K562 (cell line): Measurements from ENCODE around the gene OTC. TPM values are rescaled to one million over a fixed set of nuclear protein-coding genes. Genes with fewer than 3 reads are reported as not detected.
A peak's percentile ranks its signal among the peaks of the same experiment; 100 is the strongest.

Experiments
- ATAC-seq: fragments of 200-7000 bp; cut with Tn5 transposase; 3 replicates; pipeline ENCODE4 v1.9.1; 2020; ENCODE audit warnings: moderate library complexity
- Bru-seq: library from RNA; stranded (reverse); fragments of 400-500 nt; gene quantifications from one replicate; lab custom pipeline; 2021; lab: Mats Ljungman, UMichigan
- BruChase-seq, 2 experiments: library from RNA; stranded (reverse); fragments of 400-500 nt; gene quantifications; one replicate each; lab custom pipeline; 2021; lab: Mats Ljungman, UMichigan
- BruUV-seq: library from RNA; stranded (reverse); fragments of 400-500 nt; replicated peaks from 2 replicates; lab custom pipeline; 2021; lab: Mats Ljungman, UMichigan
- CTCF ChIA-PET: fragments of 300-600 bp; formaldehyde crosslinking; extraction: SDS; loops from one replicate; lab custom pipeline; 2021; ENCODE audit warnings: low intra/inter-chr PET ratio; lab: Yijun Ruan, JAX
- POLR2A ChIA-PET: fragments of 300-600, 350-650 bp; sonication (Branson Sonifier 250); formaldehyde crosslinking; extraction: SDS; loops from one replicate; lab custom pipeline; 2021; ENCODE audit warnings: antibody characterized with exemption, inconsistent platforms; lab: Yijun Ruan, JAX
- DNase-seq, 4 experiments: peaks; one replicate each; pipeline versions ENCODE4 v3.0.0 to v3.0.0-alpha.2; 2011 to 2018; ENCODE audit warnings: low spot score in 3 of 4, mixed read lengths in 3 of 4; ENCODE audit errors: extremely low read depth in 1 of 4
- FAIRE-seq: peaks from 2 replicates; lab custom pipeline; 2011; peaks lifted over from hg19 to GRCh38; lab: Jason Lieb, UNC
- H2AFZ ChIP-seq: 2 replicates; pipeline ENCODE4 v1.6.0; 2011; ENCODE audit warnings: low read depth, low read length, control low read depth, inconsistent platforms
- H3K27ac ChIP-seq: fragments of 200-600 bp; 3 replicates; pipeline ENCODE4 v1.8.0; 2011; ENCODE audit warnings: low read depth, mild to moderate bottlenecking, control low read depth, inconsistent platforms, low read length, moderate library complexity, mixed read lengths; ENCODE audit errors: extremely low read depth
- H3K27me3 ChIP-seq, 2 experiments: fragments of 300-600 bp in 1 of 2; 2 replicates in 1 of 2; 3 replicates in 1 of 2; pipeline versions ENCODE4 v1.6.0 to v1.8.0; 2011; ENCODE audit warnings: inconsistent platforms in 2 of 2, low read length in 2 of 2, mild to moderate bottlenecking in 1 of 2, mixed read lengths in 1 of 2, moderate library complexity in 1 of 2; ENCODE audit not compliant: control insufficient read depth in 2 of 2, insufficient read depth in 2 of 2
- H3K36me3 ChIP-seq: fragments of 300-600 bp; 3 replicates; pipeline ENCODE4 v1.8.0; 2011; ENCODE audit warnings: mild to moderate bottlenecking, low read length, inconsistent platforms; ENCODE audit not compliant: control insufficient read depth, insufficient read depth
- H3K4me1 ChIP-seq, 2 experiments: fragments of 200-600 bp in 1 of 2; replicated peaks in 1 of 2; 2 replicates in 1 of 2; 3 replicates in 1 of 2; pipeline versions ENCODE4 v1.5.1 to v1.8.0; 2011; ENCODE audit warnings: inconsistent platforms in 2 of 2, low read length in 2 of 2, mild to moderate bottlenecking in 1 of 2, mixed read lengths in 1 of 2, moderate library complexity in 1 of 2; ENCODE audit not compliant: control insufficient read depth in 2 of 2, insufficient read depth in 2 of 2
- H3K4me2 ChIP-seq: 2 replicates; pipeline ENCODE4 v1.6.1; 2011; ENCODE audit warnings: low read length, control low read depth, inconsistent platforms, mixed read lengths; ENCODE audit not compliant: insufficient read depth
- H3K4me3 ChIP-seq: fragments of 200-600 bp; sonication (generic), shearing (Covaris generic); 2 replicates; pipeline ENCODE4 v1.5.1; 2016; ENCODE audit warnings: control low read depth, inconsistent platforms
- H3K79me2 ChIP-seq: fragments of 200-600 bp; 3 replicates; pipeline ENCODE4 v1.8.0; 2011; ENCODE audit warnings: low read length, inconsistent platforms; ENCODE audit not compliant: control insufficient read depth, insufficient read depth
- H3K9ac ChIP-seq, 2 experiments: 2 replicates each; pipeline versions ENCODE4 v1.6.0 to v1.6.1; 2011; ENCODE audit warnings: low read depth in 2 of 2, low read length in 2 of 2, control low read depth in 1 of 2, inconsistent platforms in 1 of 2, mild to moderate bottlenecking in 1 of 2, mixed read lengths in 1 of 2; ENCODE audit not compliant: insufficient read depth in 1 of 2
- H3K9me1 ChIP-seq: one replicate; pipeline ENCODE4 v1.6.0; 2011; ENCODE audit warnings: inconsistent platforms, mild to moderate bottlenecking, low read length, moderate library complexity; ENCODE audit not compliant: control insufficient read depth, insufficient read depth
- H3K9me3 ChIP-seq: replicated peaks from 2 replicates; pipeline ENCODE4 v1.5.1; 2011; ENCODE audit warnings: low read depth, low read length, inconsistent platforms; ENCODE audit not compliant: control insufficient read depth, insufficient read depth
- H4K20me1 ChIP-seq: replicated peaks from 2 replicates; pipeline ENCODE4 v1.6.1; 2011; ENCODE audit warnings: low read length, inconsistent platforms, mixed read lengths; ENCODE audit not compliant: control insufficient read depth, insufficient read depth
- ATF3 ChIP-seq, 2 experiments: fragments of 450-650 bp in 1 of 2; sonication (generic) in 1 of 2; formaldehyde crosslinking in 1 of 2; IDR thresholded peaks in 1 of 2; conservative IDR thresholded peaks in 1 of 2; 2 replicates each; pipeline versions ENCODE4 v1.6.1 to v1.8.1; 2016 to 2023; ENCODE audit warnings: mild to moderate bottlenecking in 2 of 2, moderate library complexity in 2 of 2, inconsistent platforms in 1 of 2, missing genetic modification reagents in 1 of 2
- HNRNPLL ChIP-seq: fragments of 200-400 bp; formaldehyde crosslinking; IDR thresholded peaks from 2 replicates; pipeline ENCODE4 v1.6.1; 2017; ENCODE audit warnings: low read length, low read depth, mild to moderate bottlenecking; ENCODE audit not compliant: poor library complexity, severe bottlenecking
- PHB2 ChIP-seq: fragments of 450-650 bp; IDR thresholded peaks from 2 replicates; pipeline ENCODE4 v1.6.1; 2017; ENCODE audit warnings: low read depth
- SNIP1 ChIP-seq: fragments of 450-650 bp; IDR thresholded peaks from 2 replicates; pipeline ENCODE4 v1.7.1; 2017; ENCODE audit warnings: low read depth, mild to moderate bottlenecking
- TGIF2 ChIP-seq: sonication (generic); formaldehyde crosslinking; IDR thresholded peaks from 2 replicates; pipeline ENCODE4 v1.8.1; 2022; ENCODE audit warnings: mild to moderate bottlenecking, missing genetic modification reagents, moderate library complexity
- ZNF830 ChIP-seq: fragments of 250-450 bp; sonication (Bioruptor Pico); IDR thresholded peaks from 2 replicates; pipeline ENCODE4 v1.5.0; 2021; ENCODE audit warnings: mild to moderate bottlenecking
- WGBS: fragments of 100-300 bp; shearing (Covaris generic); methylation state at CpG from one replicate; pipeline ENCODE4 v1.1.6; 2016; ENCODE audit warnings: low coverage, mixed read lengths; ENCODE audit not compliant: insufficient coverage; ENCODE audit errors: missing lambda C conversion rate; 5-methylcytosine and 5-hydroxymethylcytosine counted together
- in situ Hi-C: fragments of 300-500 bp; cut with MboI; formaldehyde crosslinking; loops from 4 replicates; pipeline ENCODE4 v1.15.0; 2018; ENCODE audit warnings: inconsistent platforms, mixed read lengths
- intact Hi-C: fragments of 100-400 bp; cut with micrococcal nuclease; formaldehyde crosslinking; loops from 2 replicates; pipeline ENCODE4 v1.14.2; 2022
- long read RNA-seq, 3 experiments: library from polyadenylated mRNA in 2 of 3; library from RNA in 1 of 3; unstranded in 2 of 3; stranded (forward) in 1 of 3; transcript quantifications; one replicate each; pipeline ENCODE4 v2.0.0, GENCODE V29; 2019 to 2022
- polyA minus RNA-seq, 3 experiments: library from RNA; depleted of rRNA, polyadenylated mRNA; stranded (reverse); fragments of >200 nt; gene quantifications; 2 replicates each; pipeline ENCODE4 v1.2.3, GENCODE V29; 2011
- polyA plus RNA-seq, 8 experiments: library from polyadenylated mRNA; depleted of rRNA in 4 of 8; stranded (reverse) in 5 of 8; unstranded in 3 of 8; fragments of >200 nt; fragmentation: Nextera tagmentation in 2 of 8; fragmentation: Illumina TruSeq in 1 of 8; extraction: Ambion mirVana in 2 of 8; extraction: Trizol in 1 of 8; gene quantifications; 2 replicates each; pipeline versions ENCODE4 v1.2.1 to v1.2.3, GENCODE V29; 2011 to 2014; ENCODE audit warnings: inconsistent platforms in 1 of 8, missing spikeins in 1 of 8
- total RNA-seq, 7 experiments: library from RNA; depleted of rRNA in 6 of 7; stranded (reverse); fragments of >200 nt in 6 of 7; fragmentation: Illumina TruSeq in 2 of 7; extraction: Trizol in 2 of 7; gene quantifications; 2 replicates each; pipeline versions ENCODE4 v1.2.1 to v1.2.3, GENCODE V29; 2011 to 2021; ENCODE audit warnings: low replicate concordance in 1 of 7
- TF ChIP-seq, protein P1 (sequence below): fragments of 250-450 bp; sonication (Bioruptor Pico); IDR thresholded peaks from 2 replicates; pipeline ENCODE4 v1.5.0; 2021; ENCODE audit warnings: mild to moderate bottlenecking, moderate library complexity

OTC gene
- not detected in 2 replicates for total RNA-seq (2011; cell fraction: chromatin; rRNA removed; ENCODE audit: low replicate concordance)
- total RNA-seq (2011; cell fraction: nucleolus; rRNA removed) = not detected in 2 replicates
- total RNA-seq (2011; cell fraction: nucleoplasm; rRNA removed) = not detected in 2 replicates
- total RNA-seq (2014; rRNA removed) (not detected in 2 replicates), total RNA-seq (2014; rRNA removed; fragmentation: Illumina TruSeq; extraction: Trizol) (not detected in 2 replicates), total RNA-seq (2015; rRNA removed; fragmentation: Illumina TruSeq; extraction: Trizol) (not detected in 2 replicates), total RNA-seq (2021) (not detected in 2 replicates), polyA plus RNA-seq (2011; rRNA removed) (not detected in 2 replicates), polyA plus RNA-seq (2014; fragmentation: Illumina TruSeq; extraction: Trizol) (not detected in 2 replicates), polyA plus RNA-seq (2014; fragmentation: Nextera tagmentation; extraction: Ambion mirVana) (not detected), polyA plus RNA-seq (2014; rRNA removed) (not detected in 2 replicates), polyA minus RNA-seq (2011; rRNA and poly(A)+ RNA removed) (not detected in 2 replicates), Bru-seq, nascent RNA (not detected), BruChase-seq, experiment 1, labeled RNA remaining after a 2-hour chase (percentile 9 among the genes with signal in this experiment), BruChase-seq, experiment 2, labeled RNA remaining after a 6-hour chase (not detected)
- polyA plus RNA-seq (2011; cell fraction: cytosol; rRNA removed) = not detected in 2 replicates
- not detected in 2 replicates for polyA plus RNA-seq (2011; cell fraction: nucleus; rRNA removed)
- not detected in 2 replicates for polyA plus RNA-seq (2012)
- polyA minus RNA-seq (2011; cell fraction: cytosol; rRNA and poly(A)+ RNA removed) = not detected in 2 replicates
- polyA minus RNA-seq (2011; cell fraction: nucleus; rRNA and poly(A)+ RNA removed) = not detected in 2 replicates
- long read RNA-seq, experiment 1 = 0 reads
- long read RNA-seq, experiment 2 = 0 reads
- long read RNA-seq, experiment 3 = 0 reads

GRCh38 chrX:38352362-38352761, at the start of gene OTC:
OTC (plus strand) TSS chrX:38352604; CDS start chrX:38352697, 93 bp downstream.
- Histone ChIP-seq H3K9me1 (no peaks in the 10 kb centered on the region), H3K79me2 (no peaks in the 10 kb centered on the region), H3K27ac (no peak within 1 kb of the TSS), H3K9me3 (no peaks in the 10 kb centered on the region), H3K4me2 (no peak within 1 kb of the TSS), H3K4me3 (no peak within 1 kb of the TSS), H3K36me3 (no peaks in the 10 kb centered on the region), H3K9ac (no peak within 1 kb of the TSS), H3K27me3 (no peaks in the 10 kb centered on the region), H3K4me1 (no peaks in the 10 kb centered on the region), H4K20me1 (no peaks in the 10 kb centered on the region), H2AFZ (no peak within 1 kb of the TSS)
- in situ Hi-C loops (no loop called here), intact Hi-C loops (no loop called here)
- no peak for DNase-seq
- 2% methylated on average over 4 of the region's 4 CpGs for WGBS
- POLR2A ChIA-PET = no interaction called here
- FAIRE-seq = no peak
- no peak for ATAC-seq
- CTCF ChIA-PET = no interaction called here
- BruUV-seq = no TSS peak
- no peak for TF ChIP-seq HNRNPLL
- TF ChIP-seq ATF3 (IDR thresholded peaks at IDR 0.05) = no peak
- no peak for TF ChIP-seq ATF3 (CRISPR knock-in tag; conservative IDR thresholded peaks at IDR 0.05)
- TF ChIP-seq ZNF830 = no peak
- TF ChIP-seq, protein P1, sequence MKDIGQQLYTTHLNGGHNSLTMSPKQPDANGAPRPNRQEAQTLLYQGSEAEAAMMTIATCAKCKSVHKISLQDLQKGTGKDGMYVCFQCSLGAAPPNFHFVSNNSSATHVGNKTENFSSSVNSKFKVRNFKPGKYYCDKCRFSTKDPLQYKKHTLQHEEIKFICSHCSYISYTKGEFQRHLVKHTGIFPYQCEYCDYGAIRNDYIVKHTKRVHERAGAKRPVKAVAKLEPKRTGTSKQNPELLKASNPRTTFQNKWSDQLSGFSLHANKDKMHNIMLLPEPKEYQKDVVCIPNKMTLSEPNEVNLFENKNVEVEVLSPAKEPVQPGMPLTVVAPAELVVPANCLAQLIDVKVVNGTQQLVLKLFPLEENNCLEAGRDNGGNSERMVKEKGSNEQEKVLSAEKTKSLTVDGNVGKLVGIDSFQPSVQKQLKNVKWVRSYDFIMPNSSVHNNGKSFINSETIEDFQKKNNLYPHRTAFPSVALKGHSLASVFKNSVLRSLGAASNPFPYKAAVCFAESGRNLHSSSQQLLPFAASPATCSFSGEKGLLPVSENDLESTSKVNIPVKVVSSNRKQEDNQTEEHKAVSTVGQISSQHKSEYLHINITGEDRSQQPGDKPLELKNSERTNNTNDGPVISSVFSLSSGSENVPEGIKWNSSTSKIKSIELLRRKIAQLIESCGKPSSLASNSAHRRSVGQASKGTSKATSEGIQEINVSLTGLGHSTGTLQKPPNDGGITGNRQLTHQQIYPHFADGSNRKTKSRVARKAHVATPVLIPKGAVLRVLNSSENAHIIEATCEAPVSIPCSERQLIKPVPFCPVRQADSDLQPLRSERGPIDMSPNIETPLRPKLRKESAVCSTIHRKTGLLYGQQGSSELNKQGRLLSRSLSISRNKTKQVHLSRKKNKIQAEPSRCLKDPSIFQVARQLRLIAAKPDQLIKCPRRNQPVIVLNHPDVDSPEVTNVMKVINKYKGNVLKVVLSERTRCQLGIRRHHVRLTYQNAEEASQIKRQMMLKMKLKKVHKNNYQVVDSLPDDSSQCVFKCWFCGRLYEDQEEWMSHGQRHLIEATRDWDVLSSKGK (CRISPR knock-in tag) = no peak
- TF ChIP-seq TGIF2 (CRISPR knock-in tag) = no peak
- no peak for TF ChIP-seq SNIP1
- TF ChIP-seq PHB2 = no peak
